HG03558 (cell line): ENCODE measurements around the gene RPL37A.

ENCODE experiments used
- ATAC-seq: cut with Tn5 transposase; IDR thresholded peaks from one replicate; pipeline ENCODE4 v1.9.1; 2021; ENCODE audit warnings: moderate number of reproducible peaks; ENCODE audit not compliant: unreplicated experiment; ENCODE audit errors: extremely low read depth

RPL37A gene

GRCh38 chr2:216486271-216486670, 12.4 kb upstream of the RPL37A start:
- ATAC-seq, result no peak

DNA sequence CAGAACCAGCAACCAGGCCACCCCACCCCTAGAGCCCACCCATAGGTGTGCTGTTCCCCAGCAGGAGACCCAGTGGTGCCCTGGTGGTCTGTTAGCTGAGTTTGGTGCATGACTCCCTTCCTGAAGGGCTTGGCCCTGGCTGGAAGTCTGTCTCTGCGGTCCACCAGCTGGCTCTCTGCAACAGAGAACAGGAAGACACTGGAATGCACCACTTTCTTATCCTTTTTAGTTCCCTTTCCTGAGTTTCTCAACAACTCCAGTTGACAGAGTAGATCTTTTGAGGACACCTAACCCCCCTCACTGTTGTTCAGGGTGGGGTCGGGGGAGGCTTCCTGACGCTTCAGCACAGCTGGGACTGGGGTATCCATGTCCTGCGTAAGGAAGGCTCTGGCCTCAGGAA, 11.9 kb upstream of the RPL37A start:
- ATAC-seq, result no peak

GRCh38 chr2:216490061-216490460, 8.6 kb upstream of the RPL37A start:
- ATAC-seq, result no peak

GRCh38 chr2:216491793-216492596, 6.6 kb upstream of the RPL37A start:
- ATAC-seq, result peak; percentile 75

GRCh38 chr2:216492597-216493333, 5.9 kb upstream of the RPL37A start:
- ATAC-seq, result no peak

GRCh38 chr2:216493334-216493685, 5.3 kb upstream of the RPL37A start:
- no peak for ATAC-seq

GRCh38 chr2:216495656-216496055, 3.0 kb upstream of the RPL37A start:
- no peak for ATAC-seq

DNA sequence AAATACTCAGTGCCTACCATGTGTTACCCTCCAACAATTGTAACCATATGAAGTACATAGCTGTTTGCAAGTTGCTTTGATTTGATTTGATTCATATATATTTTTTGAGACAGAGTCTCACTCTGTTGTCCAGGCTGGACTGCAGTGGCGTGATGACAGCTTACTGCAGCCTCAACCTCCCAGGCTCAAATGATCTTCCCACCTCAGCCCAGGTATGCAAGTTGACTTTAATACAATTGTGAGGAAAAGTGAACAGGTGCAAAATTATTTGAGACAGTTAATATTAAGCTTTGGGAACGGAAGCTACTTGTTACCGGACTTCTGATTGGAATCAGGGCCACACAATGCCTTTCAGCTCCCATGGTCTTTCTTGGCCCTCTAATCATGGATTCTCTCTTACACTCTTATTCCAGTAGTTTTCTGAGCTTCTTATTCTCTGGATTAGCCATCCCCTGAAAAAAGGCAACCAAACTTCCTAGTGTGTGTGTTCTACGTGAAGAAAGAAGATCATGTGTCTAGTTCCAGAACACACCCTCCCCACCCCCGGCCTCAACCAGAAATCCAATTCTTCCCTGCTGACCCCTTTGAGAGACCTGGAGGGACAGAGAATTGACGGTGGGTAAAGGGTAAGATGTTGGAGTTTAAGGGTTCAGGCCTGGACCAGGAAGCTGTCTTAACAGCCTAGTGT, 1.1 kb upstream of the RPL37A start:
- ATAC-seq, result no peak

- ATAC-seq, result no peak
These were observed 620 bp upstream of the RPL37A start for GRCh38 chr2:216498070-216498378.

GRCh38 chr2:216499641-216500218, 1.1 kb downstream of the RPL37A start:
- no peak for ATAC-seq

- no peak for ATAC-seq
These were observed 1.9 kb downstream of the RPL37A start for GRCh38 chr2:216500572-216500971.

DNA sequence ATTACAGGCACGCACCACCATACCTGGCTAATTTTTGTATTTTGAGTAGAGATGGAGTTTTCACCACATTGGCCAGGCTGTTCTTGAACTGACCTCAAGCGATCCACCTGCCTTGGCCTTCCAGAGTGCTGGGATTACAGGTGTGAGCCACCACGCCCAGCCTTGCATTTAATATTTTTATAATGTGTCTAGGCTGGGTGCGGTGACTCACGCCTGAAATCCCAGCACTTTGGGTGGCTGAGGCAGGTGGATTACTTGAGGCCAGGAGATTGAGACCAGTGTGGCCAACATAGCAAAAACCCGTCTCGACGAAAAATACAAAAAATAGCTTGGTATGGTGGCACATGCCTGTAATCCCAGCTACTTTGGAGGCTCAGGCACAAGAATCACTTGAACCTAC, 3.2 kb downstream of the RPL37A start:
- ATAC-seq, result no peak

DNA sequence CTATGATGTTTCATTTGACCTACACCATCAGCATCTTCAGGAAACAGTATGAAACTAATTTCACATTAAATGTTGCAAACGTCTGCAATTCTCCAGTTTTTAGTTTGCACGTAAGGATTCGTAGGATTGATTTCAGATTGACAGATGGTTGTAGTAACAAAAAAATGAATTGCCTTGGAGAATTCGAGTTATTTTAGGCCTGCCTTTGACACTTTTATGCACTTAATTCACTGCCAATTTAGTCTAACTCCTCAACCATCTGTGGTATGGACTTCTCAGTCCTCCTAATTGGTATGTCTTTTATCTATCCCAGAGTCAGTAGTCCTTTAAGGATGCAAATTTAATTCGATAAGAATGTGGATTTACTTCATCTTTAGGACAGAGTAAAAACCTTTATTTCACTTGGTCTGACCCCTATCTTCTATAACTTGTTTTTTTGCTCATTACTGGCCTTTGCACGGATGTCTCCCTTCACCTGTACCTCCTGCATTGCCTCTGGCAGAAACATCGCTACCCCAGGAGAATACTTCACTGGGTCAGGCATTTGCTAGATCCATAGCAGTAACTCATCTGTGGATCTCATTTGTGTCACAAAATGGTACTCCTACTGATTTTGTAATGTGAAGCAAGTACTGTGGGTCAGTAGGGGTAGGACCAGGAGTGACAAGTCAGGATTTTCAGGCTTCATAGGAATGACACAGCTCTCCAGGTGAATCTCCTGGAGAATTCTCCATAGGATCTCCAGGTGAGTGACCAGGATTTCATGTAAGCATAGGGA, 3.9 kb downstream of the RPL37A start:
- no peak for ATAC-seq

DNA sequence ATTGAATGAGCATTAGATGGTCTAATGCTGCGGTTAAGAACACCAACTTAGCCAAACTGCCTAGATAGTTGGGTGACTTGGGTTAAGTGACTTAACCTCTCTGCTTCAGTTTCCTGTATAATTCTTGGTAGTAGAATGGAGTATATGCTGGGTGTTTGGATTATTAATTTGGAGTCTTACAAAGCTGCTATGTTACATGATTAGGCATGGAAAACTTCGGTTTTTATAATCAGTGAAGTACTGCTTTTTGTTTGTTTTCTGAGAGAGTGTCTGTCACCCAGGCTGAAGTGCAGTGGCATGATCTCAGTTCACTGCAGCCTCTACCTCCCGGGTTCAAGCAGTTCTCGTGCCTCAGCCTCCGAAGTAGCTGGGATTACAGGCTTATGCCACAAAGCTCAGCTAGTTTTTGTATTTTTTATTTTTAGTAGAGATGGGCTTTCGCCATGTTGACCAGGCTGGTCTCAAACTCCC, 4.5 kb downstream of the RPL37A start:
- no peak for ATAC-seq

- ATAC-seq, result no peak
These were observed 5.2 kb downstream of the RPL37A start for GRCh38 chr2:216503697-216504375.

DNA sequence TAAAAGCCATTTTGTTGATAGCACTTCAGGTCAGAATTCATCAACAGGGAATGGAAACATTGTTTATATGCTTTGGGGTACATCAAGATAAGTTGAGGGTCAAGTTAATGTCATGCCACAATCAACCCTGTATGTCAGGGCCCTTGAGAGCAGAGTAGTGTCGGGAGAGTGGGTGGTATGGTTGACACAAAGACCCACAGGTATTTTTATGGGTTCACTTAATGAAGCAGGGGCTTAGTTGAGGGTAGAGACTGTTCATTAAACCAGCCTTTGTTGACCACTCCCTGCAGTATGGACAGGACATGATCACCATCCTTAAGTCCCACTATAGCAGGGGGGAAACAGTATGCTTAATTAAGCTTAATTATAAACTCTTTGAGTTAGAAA, 5.7 kb downstream of the RPL37A start:
- ATAC-seq, result no peak

- no peak for ATAC-seq
These were observed 6.8 kb downstream of the RPL37A start for GRCh38 chr2:216505133-216506106.
